GM19043 (cell line): ENCODE measurements around the gene ZC3H18.
"Not testable (repeated sequence)": the region's sequence is repeated elsewhere in the genome, so short reads cannot be mapped to it uniquely, and the experiment has no call there.

Experiments
- ATAC-seq: cut with Tn5 transposase; IDR thresholded peaks from one replicate; pipeline ENCODE4 v1.9.1; 2021; ENCODE audit warnings: low read depth; ENCODE audit not compliant: unreplicated experiment

ZC3H18 gene

GRCh38 chr16:88667461-88667860 is 97.3 kb downstream of the ZC3H18 start:
- no peak for ATAC-seq

DNA sequence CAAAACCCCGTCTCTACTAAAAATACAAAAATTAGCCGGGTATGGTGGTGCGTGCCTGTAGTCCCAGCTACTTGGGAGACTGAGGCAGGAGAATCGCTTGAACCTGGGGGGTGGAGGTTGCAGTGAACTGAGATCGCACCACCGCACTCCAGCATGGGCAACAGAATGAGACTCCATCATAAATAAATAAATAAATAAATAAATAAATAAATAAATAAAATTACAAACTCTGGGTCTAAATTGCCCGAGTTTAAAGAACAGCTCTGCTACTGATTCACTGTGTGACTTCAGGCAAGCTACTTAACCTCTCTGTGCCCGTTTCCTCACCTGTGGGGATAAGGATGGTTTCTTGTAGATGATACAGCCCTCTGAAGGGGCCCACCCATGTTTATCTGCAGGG is 99.3 kb downstream of the ZC3H18 start:
- ATAC-seq: not testable (repeated sequence)

GRCh38 chr16:88669980-88670379 is 99.8 kb downstream of the ZC3H18 start:
- no peak for ATAC-seq

DNA sequence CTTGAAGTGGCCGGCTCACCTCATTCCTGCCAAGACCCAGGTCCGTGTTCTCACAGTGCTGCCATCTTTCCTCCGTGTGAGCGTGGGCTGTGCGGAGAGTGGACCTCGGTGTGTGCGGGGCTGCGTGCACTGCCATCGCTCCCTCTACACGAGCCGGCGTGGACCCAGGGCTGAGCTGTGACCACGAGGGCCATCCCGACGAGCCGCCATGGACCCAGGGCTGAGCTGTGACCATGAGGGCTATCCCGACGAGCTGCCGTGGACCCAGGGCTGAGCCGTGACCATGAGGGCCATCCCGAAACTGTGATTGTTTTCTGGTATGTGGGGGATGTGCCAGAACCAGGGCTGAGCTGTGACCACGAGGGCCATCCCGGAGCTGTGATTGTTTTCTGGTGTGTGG is 101.6 kb downstream of the ZC3H18 start:
- ATAC-seq: no peak

DNA sequence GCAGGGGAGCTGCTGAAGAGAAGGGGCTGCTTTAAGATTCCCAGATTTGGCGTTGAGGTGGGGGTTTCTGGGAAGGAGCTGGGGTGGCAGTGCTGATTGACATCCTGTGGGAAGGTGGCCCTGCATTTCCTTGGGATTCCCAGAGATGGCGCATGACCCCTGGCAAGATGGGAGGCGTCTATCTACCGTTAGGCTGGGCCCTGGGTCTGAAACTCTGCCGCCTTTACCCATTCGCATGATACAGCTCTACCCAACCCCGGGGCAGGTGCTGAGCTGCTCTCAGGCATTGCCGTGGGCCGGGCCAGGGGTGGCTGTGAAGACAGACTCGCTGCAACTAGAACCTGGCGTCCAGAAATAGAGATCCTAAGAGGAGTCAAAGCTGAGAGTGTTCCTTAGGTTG is 102.6 kb downstream of the ZC3H18 start:
- ATAC-seq: no peak

- ATAC-seq: no peak
Observed at GRCh38 chr16:88673716-88674379, 103.6 kb downstream of the ZC3H18 start.

DNA sequence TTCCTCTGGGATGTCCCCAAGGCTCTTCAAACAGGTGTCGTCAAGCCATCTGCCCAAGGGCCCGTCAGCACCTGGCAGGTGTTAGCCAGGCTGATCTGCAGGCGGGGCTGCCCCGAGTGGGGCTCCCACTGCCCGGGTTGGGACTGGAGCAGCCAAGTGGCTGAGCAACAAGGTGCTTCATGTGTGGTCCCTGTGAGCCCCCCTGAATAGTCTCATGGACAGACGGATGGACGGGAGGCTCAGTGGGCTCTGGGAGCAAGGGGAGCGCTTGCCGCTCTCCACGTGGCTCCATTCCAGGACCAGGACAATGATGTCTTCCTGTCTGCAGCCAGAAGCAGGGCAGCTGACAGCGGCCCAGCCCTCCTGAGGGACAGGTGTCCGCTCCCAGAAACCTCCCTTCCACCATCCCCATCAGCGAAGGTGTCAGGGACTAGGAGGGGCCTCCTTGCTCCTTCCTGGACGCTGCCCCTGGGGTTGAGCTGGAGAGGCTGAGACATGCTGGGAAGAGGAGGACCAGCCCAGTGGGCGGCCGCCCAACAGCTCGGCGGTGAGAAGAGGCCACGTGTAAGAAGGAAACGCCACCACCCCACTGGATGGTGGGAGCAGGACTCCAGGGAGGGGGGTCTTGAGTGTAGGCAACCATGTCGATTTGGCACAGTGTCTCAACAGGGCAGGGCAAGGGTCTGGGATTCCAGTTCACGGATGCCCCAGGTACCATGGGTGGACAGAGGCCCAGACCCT is 106.5 kb downstream of the ZC3H18 start:
- no peak for ATAC-seq

DNA sequence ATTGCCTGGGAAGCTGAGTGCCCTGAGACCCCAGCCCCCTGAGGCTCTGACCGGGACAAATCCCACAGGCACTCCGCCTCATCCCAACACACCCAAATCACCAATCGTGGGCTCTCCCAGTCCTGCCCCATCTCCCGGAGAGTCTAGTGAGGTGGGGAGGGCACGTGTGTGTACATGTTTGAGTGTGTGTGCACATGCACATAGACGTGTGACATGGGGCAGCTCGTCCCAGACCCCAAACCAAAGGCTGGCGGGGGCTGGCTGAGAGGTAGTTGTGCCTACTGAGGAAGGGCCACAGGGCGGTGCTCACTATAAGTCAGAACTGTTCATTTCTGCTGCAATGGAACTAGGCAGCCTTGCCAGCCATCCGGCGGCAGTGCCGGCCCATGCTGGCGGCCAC is 107.5 kb downstream of the ZC3H18 start:
- ATAC-seq: no peak

DNA sequence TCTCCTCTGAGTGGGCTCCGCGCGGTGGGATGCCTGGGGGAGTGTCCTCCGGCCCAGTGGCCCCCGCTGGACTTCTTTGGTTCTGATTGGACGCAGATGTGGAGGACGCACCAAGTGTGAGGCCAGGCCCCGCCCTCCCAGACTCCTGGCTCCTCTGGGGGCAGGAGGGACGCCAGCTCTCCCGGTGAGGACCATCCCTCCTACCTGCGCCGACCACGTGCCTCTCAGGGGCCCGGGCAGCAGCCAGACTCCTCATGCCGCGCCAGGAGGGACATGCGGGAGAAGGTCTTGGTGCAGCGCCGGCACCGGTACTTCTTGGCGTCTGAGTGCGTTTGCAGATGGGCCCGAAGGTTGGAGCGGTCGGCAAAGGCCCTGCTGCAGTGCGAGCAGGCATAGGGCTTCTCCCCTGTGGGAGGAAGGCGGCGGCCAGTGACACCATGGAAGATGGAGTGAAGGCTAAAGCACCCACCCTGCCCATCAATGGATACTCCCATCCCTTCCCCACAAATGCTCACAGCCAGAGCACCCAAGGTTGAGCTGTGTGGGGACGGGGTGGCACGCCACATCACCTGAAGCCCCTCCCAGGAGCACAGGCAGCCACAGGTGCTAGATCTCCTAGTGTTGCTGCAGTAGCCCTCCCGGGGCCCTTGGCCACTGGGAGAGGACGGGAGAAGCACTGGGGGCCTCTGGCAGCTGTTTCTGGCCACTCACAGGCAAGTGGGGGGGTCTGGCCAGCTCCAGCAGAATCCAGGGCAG is 108.2 kb downstream of the ZC3H18 start:
- no peak for ATAC-seq

DNA sequence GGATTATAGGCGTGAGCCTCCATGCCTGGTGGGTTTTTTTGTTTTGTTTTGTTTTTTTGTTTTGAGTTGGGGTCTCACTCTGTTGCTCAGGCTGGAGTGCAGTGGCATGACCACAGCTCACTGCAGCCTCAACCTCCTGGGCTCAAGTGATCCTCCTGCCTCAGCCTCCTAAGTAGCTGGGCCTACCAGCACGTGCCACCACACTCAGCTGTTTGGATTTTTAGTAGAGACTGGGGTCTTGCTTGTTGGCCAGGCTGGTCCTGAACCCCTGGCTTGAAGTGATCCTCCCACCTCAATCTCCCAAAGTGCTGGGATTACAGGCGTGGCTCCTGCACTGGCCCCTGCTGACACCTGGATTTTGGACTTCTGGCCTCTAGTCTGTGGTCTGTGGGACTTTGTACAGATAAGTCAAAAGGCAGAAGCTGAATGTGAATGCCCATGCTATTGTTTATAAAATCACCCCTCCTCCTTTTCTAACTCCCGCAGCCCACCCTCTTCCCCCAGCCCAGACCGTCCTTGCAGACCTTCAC is 110.4 kb downstream of the ZC3H18 start:
- ATAC-seq: no peak

GRCh38 chr16:88681084-88681680 is 111.0 kb downstream of the ZC3H18 start:
- ATAC-seq: no peak
